GM12864 (cell line): ENCODE data around the gene HSPBP1.

Experiments used
- DNase-seq: peaks from one replicate; pipeline ENCODE4 v3.0.0-alpha.2; 2011; ENCODE audit warnings: low read depth
- H3K4me3 ChIP-seq: 2 replicates; pipeline ENCODE4 v1.5.1; 2011; ENCODE audit warnings: mild to moderate bottlenecking, low read depth, low read length, control low read depth
- TF ChIP-seq, protein P1 (sequence below): IDR thresholded peaks from 2 replicates; pipeline ENCODE4 v1.5.1; 2011; ENCODE audit warnings: low read depth, mild to moderate bottlenecking, moderate library complexity, low read length, control low read depth, inconsistent platforms; ENCODE audit errors: missing control alignments

HSPBP1 gene

DNA sequence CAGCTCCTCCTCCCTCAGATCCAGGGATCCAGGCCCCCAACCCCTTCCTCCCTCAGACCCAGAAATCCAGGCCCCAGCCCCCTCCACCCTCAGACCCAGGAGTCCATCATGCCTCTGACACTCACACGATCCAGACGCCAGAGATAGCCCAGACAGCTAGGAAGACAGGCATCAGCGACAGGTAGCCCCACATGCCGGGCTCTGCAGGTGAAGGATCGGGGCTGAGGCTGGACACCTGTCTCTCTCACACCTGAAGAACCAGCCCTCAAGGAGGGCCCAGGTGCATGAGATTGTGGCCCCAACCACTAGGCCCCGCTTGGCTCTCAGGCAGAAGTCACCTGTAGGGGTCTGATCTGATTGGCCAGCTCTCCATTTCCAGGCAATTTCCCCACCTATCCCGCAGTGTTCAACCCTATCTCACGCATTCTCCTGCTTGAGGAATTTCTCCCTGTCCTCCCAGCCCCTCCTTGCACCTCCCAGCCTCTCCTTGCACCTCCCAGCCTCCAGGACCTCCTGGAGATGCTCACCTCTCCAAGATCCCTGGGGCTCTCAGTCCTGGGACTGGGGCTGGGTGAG, 41.0 kb upstream of the HSPBP1 start:
- H3K4me3 ChIP-seq = no peak overlapping the region
- TF ChIP-seq, protein P1, sequence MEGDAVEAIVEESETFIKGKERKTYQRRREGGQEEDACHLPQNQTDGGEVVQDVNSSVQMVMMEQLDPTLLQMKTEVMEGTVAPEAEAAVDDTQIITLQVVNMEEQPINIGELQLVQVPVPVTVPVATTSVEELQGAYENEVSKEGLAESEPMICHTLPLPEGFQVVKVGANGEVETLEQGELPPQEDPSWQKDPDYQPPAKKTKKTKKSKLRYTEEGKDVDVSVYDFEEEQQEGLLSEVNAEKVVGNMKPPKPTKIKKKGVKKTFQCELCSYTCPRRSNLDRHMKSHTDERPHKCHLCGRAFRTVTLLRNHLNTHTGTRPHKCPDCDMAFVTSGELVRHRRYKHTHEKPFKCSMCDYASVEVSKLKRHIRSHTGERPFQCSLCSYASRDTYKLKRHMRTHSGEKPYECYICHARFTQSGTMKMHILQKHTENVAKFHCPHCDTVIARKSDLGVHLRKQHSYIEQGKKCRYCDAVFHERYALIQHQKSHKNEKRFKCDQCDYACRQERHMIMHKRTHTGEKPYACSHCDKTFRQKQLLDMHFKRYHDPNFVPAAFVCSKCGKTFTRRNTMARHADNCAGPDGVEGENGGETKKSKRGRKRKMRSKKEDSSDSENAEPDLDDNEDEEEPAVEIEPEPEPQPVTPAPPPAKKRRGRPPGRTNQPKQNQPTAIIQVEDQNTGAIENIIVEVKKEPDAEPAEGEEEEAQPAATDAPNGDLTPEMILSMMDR = no peak
- no peak for DNase-seq

DNA sequence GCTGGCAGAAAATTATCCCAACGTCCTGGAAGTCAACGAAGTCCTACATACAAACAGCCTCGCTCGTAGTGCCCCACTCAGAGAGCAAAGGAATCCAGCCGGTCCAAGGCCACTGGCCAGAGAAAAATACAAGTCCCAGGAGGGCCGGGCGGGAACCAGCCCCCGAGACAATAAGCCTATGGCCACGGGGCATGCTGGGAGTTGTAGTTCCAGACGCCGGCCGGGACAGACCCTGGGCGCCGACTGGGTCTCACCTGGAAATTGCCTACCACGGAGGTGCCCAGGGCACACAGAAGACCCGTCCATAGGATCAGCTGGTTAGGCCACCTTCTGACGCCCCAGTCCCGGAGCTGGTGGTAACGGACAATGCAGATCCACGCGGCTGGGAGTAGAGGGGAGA, 39.9 kb upstream of the HSPBP1 start:
- no peak for DNase-seq
- no peak overlapping the region for H3K4me3 ChIP-seq
- TF ChIP-seq, protein P1 = no peak

GRCh38 chr19:55316646-55317045, 36.7 kb upstream of the HSPBP1 start:
- no peak for DNase-seq
- H3K4me3 ChIP-seq = no peak overlapping the region
- TF ChIP-seq, protein P1 = no peak

DNA sequence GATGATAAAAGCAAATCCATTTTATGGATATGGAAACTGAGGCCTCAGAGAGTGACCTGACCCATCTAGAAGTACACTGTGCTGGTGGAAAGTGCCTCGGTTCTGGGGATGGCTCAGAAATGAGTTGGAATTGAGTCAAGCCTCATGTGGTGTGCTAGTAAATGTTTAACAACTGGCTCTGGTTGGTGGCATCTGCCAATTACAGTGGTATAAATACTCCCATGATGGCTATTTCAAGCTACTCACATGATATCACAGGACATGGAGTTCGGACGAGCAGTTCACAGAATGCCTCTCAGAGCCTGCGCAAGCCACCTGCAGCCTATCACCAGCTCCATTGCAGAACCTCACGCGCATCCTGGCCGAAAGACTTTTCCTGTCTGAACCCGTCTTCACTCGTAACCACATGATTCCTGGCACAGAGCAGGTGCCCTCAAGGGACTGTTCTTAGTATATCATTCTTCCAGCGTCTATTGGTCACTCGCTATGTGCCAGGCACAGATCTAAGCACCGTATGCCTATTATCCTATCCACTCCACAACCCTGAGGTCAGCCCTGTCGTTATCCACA, 36.1 kb upstream of the HSPBP1 start:
- H3K4me3 ChIP-seq = no peak overlapping the region
- DNase-seq = no peak
- TF ChIP-seq, protein P1 = no peak

DNA sequence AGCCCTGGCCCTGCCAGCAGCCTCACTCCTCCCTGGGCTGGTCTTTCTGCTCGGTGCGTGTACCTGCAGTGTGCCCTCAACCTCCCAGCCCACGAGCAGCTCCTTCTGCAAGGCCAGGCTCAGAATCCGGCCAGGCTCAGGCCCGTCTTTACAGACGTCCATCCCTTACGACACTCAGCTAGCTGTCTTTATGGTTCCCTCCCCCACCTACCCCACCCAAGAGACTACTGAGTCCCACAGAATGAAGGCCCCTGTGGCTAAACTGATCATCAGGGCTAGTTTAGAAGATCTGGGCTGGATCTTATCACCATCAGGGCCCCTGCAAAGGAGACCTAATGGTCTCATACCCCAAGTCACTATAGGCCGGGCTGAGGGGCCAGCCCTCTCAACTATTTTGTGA, 34.5 kb upstream of the HSPBP1 start:
- no peak for DNase-seq
- H3K4me3 ChIP-seq = no peak overlapping the region
- TF ChIP-seq, protein P1 = no peak

DNA sequence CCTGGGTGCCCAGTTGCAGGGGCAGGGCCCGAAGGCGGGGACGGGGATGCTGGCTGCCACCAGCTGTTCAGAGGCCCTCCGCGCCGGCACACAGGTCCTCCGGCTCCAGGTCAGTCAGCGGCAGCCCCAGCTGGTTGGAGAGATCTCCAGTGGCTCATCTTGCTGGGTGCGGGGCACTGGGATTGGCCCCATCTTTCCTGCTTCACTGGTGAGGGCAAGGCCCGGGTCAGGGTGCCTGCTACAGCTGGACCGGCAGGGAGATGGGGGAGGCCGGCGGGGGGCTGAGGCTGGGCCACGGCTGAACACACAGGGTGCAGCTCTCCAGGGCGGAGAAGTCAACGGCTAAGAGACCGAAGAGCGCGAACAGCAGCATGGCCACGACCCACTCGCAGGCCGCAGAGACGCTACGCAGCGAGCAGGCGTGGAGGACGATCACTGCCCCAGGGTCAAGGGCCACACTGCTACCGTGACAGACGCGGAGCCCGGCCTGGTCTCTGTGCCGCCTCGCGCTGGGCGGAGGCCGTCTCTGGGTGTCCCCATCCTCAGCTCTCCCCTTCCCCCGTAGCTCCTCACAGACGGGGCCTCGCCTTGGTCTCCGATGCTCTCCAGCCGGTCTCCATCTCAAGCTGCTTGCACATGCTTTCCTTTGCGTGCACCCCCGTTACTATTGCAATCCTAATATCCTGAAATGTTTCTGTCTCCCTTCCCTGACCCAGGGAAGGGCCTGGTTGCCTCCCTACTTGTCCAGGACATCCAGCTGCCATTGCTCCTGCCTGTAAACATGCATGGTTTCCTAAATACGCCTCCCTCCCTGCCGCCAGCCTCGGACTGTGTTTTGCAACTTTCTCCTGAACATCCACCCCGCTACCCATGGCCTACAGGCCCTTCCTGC, 33.0 kb upstream of the HSPBP1 start:
- H3K4me3 ChIP-seq = no peak overlapping the region
- TF ChIP-seq, protein P1 = no peak
- DNase-seq = no peak

DNA sequence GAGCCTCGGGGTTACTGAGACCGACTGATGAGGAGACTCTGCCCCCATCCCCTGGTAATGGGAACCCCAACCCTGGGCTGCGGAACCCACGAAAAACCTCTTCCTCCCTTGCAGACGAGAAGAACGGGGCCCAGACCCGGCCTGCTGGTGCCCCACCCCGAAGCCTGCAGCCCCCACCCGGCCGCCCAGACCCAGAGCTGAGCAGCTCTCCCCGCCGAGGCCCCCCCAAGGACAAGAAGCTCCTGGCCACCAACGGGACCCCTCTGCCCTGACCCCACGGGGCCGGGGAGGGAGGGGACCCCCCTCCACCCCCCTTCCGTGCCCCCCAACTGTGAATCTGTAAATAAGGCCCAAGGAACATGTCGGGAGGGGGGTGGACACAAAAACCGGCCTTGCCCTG, 31.9 kb upstream of the HSPBP1 start:
- H3K4me3 ChIP-seq = no peak overlapping the region
- DNase-seq = no peak
- TF ChIP-seq, protein P1 = no peak
